ENCODE results near the gene FILIP1L. TPM values are rescaled to one million over a fixed set of nuclear protein-coding genes. Genes with fewer than 3 reads are reported as not detected.

Gene FILIP1L
- total RNA-seq, 1 experiment from 2014 or later: 0.07 TPM

GRCh38 chr3:99997293-99997692 lies 117.0 kb downstream of the FILIP1L start:
- Histone ChIP-seq H3K79me1 (ENCODE audit: insufficient read depth, low read depth, low read length, poor library complexity, severe bottlenecking) (no peaks in the 10 kb centered on the region), H2AFZ (ENCODE audit: low read length) (no peak overlapping the region), H3K4ac (ENCODE audit: low read depth, low read length) (no peak overlapping the region), H4K91ac (ENCODE audit: insufficient read length, low read depth, low read length) (no peak overlapping the region), H3K9ac (ENCODE audit: extremely low read depth, insufficient read length, low read length) (no peak overlapping the region), H2BK5ac (ENCODE audit: insufficient read length, low read length) (no peak overlapping the region), H3K56ac (ENCODE audit: insufficient read length, low read depth, low read length) (no peak overlapping the region), H3K9me3 (ENCODE audit: control insufficient read depth, low read depth, low read length) (no peaks in the 10 kb centered on the region), H3T11ph (ENCODE audit: low read length) (no peak overlapping the region), H3K14ac (ENCODE audit: insufficient read depth, low read length) (no peak overlapping the region), H2BK120ac (ENCODE audit: low read depth, low read length, poor library complexity, severe bottlenecking) (no peak overlapping the region), H4K20me1 (ENCODE audit: control insufficient read depth, insufficient read depth, insufficient read length) (no peaks in the 10 kb centered on the region), H3K27me3 (ENCODE audit: insufficient read depth, low read length) (no peaks in the 10 kb centered on the region), H2AK5ac (ENCODE audit: insufficient read length, low read length) (no peak overlapping the region), H3K4me1 (ENCODE audit: insufficient read depth, low read length) (no peaks in the 10 kb centered on the region; the same call in 1 of the 2 replicates), H2BK15ac (ENCODE audit: low read depth, low read length) (no peak overlapping the region), H3K27ac (ENCODE audit: insufficient read length, low read depth, low read length) (no peak overlapping the region), H3K23me2 (ENCODE audit: insufficient read length, low read depth, low read length, poor library complexity, severe bottlenecking) (no peaks in the 10 kb centered on the region), H3K79me2 (ENCODE audit: insufficient read depth, low read length) (no peaks in the 10 kb centered on the region), H3K4me2 (ENCODE audit: insufficient read depth, insufficient read length, low read length) (no peak overlapping the region), H2BK12ac (ENCODE audit: insufficient read length, low read depth, low read length) (no peak overlapping the region), H3K23ac (ENCODE audit: insufficient read length, low read depth, low read length) (no peak overlapping the region), H3K18ac (ENCODE audit: insufficient read length, low read depth, low read length) (no peak overlapping the region), H4K8ac (replicated peaks; ENCODE audit: insufficient read length, low read depth, low read length) (no peak overlapping the region), H4K5ac (ENCODE audit: insufficient read length, low read depth, low read length) (no peak overlapping the region), H2BK20ac (ENCODE audit: low read depth, low read length, poor library complexity, severe bottlenecking) (no peak overlapping the region)
- Mint-ChIP-seq H3K36me3 (ENCODE audit: insufficient read depth in 1 of 3, low read depth in 3 of 3) (peaks cover 23 to 33% (median 30%) of the 10 kb centered on the region in 3 experiments), H3K9me3 (peaks cover 22 to 32% of the 10 kb centered on the region in 2 experiments), H3K27me3 (ENCODE audit: low read depth) (no peaks in the 10 kb centered on the region), H3K4me1 (peaks cover 2 to 15% of the 10 kb centered on the region in 2 experiments; a peak in 3 of 4 replicates), H3K27ac (no peak overlapping the region), H3K4me3 (no peak overlapping the region)
- WGBS (ENCODE audit: extremely low coverage, insufficient read length, low lambda C conversion rate): no CpG with 5 or more reads among the region's 2 CpGs
- no peak for TF ChIP-seq CTCF (conservative IDR thresholded peaks at IDR 0.05)
- no peak for DNase-seq
